Activated CD4-positive, alpha-beta T cell treated with anti-CD3 and anti-CD28 coated beads, Interleukin-10, Interleukin-2, amounts not matched to agents 100 ng/mL and 50 ng/mL, durations not matched to agents 16 hours and 8 hours (primary cell): ENCODE data around the gene ARL17B.
A peak's percentile ranks its signal among the peaks of the same experiment; 100 is the strongest.
"Not testable (repeated sequence)": the region's sequence is repeated elsewhere in the genome, so short reads cannot be mapped to it uniquely, and the experiment has no call there.

Experiments
- DNase-seq: peaks from one replicate; pipeline ENCODE4 v3.0.0-alpha.2; 2020

ARL17B gene

GRCh38 chr17:46244949-46245768 lies 116.4 kb downstream of the ARL17B start:
- not testable (repeated sequence) for DNase-seq

GRCh38 chr17:46244339-46244913 lies 117.1 kb downstream of the ARL17B start:
- DNase-seq: not testable (repeated sequence)

GRCh38 chr17:46243928-46244327 lies 117.6 kb downstream of the ARL17B start:
- not testable (repeated sequence) for DNase-seq

- DNase-seq: not testable (repeated sequence)
These were observed 118.1 kb downstream of the ARL17B start for GRCh38 chr17:46243505-46243904.

- DNase-seq: not testable (repeated sequence)
These were observed 130.2 kb downstream of the ARL17B start for GRCh38 chr17:46231359-46231758.

GRCh38 chr17:46225274-46225794 lies 136.2 kb downstream of the ARL17B start:
- DNase-seq: peak; percentile 97

- not testable (repeated sequence) for DNase-seq
These were observed 136.7 kb downstream of the ARL17B start for GRCh38 chr17:46224864-46225263.
